GM12892 (cell line): ENCODE results near the gene GAD2.

Experiments used
- POLR2AphosphoS5 ChIP-seq: IDR thresholded peaks from 2 replicates; pipeline ENCODE4 v1.6.1; 2011; ENCODE audit warnings: low read depth, low read length, control low read depth
- TAF1 ChIP-seq: IDR thresholded peaks from 2 replicates; pipeline ENCODE4 v1.6.1; 2011; ENCODE audit warnings: low read depth, mild to moderate bottlenecking, control low read depth, low read length, borderline replicate concordance

GRCh38 chr10:26215935-26216584 lies 514 bp upstream of the GAD2 start:
- no peak for TF ChIP-seq POLR2AphosphoS5
- TF ChIP-seq TAF1: no peak
